GM18868 (cell line): ENCODE results near the gene SH3BP5.
A peak's percentile ranks its signal among the peaks of the same experiment; 100 is the strongest.
"Not testable (repeated sequence)": the region's sequence is repeated elsewhere in the genome, so short reads cannot be mapped to it uniquely, and the experiment has no call there.

Source experiments
- ATAC-seq: cut with Tn5 transposase; IDR thresholded peaks from one replicate; pipeline ENCODE4 v1.9.1; 2021; ENCODE audit warnings: mild to moderate bottlenecking, moderate library complexity; ENCODE audit not compliant: unreplicated experiment

Gene SH3BP5

DNA sequence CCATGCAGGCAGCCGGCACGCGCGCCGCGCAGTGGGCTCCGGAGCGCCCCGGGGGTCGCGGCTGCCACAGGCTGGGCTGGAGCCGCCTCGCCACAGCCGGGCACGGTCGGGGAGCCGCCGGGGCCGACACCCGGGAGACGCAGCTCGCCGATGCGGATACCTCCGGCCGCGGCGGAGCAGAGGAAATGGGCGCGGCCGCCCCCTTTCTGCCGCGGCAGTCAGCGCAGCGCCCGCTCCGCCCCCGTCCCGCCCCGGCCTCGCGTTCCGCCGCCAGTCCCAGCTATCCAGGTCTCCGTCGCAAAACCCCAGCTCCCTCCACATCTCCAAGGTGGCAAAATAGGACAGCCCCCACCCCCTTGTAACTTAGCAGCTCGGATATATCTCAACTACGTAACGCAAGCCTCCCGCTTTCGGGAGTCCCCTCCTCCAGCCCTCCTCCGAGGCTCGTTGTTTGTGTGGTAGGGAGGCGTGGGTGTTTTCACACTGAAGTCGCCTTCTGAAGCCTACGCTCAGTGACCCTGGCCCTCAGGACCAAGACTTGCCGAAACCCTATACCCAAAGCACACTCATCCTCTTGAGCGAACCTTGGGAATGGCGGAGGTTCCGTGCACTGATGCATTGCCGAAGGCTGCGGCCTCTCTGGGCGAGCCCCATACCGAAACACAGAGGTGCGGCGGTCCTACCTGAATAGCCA, at the start of gene SH3BP5:
SH3BP5 (minus strand) TSS at position 182 of the 694 bp plus-strand sequence; CDS start at position 4, 178 bp downstream.
- ATAC-seq, result peak; percentile 72

- no peak for ATAC-seq
Observed at GRCh38 chr3:15380980-15381890, 48.8 kb upstream of the SH3BP5 start.

DNA sequence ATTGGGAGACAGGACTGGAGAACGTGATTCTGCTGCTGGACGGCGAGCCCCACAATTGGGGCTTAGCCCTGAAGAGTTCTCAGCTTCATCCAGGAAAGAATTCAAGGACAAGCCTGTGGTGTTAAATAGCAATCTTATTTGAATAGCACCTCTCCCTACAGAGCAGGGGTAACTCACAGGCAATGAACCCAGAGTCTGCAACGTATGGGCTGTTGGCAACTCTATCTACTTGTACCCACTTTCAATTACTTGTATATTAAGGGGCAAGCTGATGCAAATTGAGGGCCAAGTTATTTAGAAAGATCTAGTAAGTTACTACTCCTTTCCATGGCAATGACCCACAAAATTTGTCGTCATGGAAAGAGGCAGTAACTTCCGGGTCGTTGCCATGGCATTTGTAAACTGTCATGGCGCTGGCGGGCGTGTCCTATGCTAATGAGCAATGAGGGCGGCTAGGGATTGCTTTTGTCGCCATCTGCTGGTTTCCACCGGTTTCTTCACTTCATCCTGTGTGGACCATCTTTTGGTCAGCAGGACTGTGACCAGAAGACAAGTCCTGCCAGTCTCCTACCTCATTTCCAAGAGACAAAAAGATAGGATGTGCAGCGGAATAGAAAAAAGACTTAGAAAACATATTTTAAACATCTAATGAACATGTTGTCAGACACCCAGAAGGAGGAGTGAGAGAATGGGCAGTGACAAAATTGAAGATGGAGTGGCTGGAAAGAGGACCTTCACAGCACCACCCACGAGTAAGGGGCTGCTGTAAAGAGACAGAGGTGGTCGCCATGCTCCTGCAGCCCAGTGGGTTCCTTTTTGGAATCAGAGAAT, 45.8 kb upstream of the SH3BP5 start:
- peak; percentile 95 for ATAC-seq

- ATAC-seq, result no peak
Observed at GRCh38 chr3:15375461-15376000, 43.1 kb upstream of the SH3BP5 start.

- no peak for ATAC-seq
Observed at GRCh38 chr3:15372918-15373317, 40.5 kb upstream of the SH3BP5 start.

DNA sequence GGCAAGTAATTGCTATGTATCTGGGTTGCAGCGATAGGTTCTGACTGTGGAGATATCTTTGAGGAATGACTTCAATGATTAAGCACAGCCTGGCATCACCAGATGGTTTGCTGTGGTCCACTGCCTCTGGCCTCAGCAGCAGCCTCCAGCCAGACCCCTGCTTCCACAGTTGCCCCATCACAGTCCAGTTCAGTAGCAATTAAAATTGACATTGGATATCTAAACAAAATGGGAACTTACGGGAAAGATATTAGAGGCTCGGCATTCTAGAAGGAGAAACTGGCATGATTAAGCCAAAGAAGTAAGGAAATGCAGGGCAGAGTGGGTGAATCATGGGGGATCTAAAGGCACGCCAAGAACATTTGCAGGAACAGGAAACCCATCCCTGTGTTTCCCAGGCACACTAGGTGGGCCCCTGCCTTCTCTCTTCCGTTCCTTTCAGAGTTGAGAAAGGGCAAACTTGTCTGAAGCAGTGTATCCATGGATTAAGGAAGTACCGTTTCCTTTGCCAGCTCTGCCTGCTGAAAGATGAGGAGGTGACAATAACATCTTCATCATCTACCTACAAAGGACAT, 36.3 kb upstream of the SH3BP5 start:
- ATAC-seq, result no peak

GRCh38 chr3:15367059-15367458, 34.7 kb upstream of the SH3BP5 start:
- ATAC-seq, result no peak

- ATAC-seq, result not testable (repeated sequence)
Observed at GRCh38 chr3:15364078-15364477, 31.7 kb upstream of the SH3BP5 start.

DNA sequence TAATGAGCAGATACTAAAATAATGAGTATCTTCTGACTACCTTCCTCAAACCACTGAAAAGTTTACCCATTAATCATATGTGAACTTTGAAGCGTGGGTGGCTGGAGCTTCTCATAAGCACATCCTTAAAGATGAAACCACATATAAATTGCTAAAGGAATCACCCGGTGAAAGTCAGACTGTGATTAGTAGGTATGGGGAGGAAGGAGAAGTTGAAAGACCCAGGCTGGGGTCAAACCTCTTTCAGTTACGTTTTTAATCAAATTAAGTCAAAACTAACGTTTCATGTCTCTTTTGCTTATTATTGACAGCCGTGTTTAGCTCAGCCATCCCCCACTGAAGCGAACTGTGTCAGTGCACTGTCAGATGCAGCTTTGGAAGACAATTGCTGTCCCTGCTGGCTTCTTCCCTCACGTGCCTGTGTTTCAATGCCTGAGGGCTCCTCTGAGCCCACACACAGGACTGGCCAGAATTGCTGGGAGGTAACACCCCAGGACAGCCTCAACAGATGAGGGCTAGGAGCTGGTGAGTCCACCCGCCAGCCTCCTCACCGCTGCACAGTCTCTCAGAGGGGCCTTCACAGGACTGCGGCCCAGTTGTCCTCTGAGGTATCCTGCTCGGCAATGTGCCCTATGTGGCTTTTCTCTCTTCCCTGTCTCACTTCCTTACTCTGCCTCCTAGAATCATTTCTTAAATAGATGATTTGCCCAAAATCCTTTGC, 29.3 kb upstream of the SH3BP5 start:
- ATAC-seq, result peak; percentile 76

GRCh38 chr3:15360788-15361493, 28.6 kb upstream of the SH3BP5 start:
- ATAC-seq, result no peak

DNA sequence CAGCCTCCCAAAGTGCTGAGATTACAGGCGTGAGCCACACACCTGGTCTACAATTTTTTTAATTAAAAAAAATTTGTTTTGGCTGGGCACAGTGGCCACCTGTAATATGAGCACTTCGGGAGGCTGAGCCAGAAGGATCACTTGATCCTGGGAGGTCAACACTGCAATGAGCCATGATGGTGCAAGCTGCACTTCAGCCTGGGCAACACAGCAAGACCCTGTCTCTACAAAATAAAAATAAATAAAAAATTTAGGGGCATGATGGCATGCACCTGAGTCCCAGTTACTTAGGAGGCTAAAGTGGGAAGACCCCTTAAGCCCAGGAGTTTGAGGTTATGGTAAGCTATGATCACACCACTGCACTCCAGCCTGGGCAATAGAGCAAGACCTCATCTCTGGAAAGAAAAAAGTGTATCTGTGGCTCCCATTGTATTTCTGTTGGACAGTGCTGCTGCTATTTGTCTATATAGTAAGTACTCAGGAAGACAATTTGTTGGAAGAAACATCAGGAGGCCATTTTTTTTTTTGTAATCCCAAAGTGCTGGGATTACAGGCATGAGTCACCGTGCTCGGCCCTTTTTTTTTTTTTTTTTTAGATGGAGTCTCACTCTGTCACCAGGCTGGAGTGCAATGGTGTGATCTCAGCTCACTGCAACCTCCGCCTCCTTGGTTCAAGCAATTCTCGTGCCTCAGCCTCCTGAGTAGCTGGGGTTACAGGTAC, 27.5 kb upstream of the SH3BP5 start:
- no peak for ATAC-seq

DNA sequence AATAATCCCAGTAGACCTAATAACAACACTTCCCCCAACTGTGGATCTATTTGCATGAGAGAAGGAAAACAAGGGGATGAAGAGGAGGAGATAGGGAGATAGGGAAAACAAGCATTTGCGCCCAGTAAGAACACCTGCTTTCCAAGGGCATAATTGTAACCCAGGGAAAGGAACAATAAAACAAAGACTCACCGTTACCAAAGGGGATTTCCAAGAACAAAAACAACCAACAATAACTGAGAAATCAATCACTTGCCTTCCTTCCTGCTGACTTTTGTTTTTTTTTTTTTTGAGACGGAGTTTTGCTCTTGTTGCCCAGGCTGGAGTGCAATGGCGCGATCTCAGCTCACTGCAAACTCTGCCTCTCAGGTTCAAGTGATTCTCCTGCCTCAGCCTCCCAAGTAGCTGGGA, 24.3 kb upstream of the SH3BP5 start:
- ATAC-seq, result not testable (repeated sequence)

DNA sequence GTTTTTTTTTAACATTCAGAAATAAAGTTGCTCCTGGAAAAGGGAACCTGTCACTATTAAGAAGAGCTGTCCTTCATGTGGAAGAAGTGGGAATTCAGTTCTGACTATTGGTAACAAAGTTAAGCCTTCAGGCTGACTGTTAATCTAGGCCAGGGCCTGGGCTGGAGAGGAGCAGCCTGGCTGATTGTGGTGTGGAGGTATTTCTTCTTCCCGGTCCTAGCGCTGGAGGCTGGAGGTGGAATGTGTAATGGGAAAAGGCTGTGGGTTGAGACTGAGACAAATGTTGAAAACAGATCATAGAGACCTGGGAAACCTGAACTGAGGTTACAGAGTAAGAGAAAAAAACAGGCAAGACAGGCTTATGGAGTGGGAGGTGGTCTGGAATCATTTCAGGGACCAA, 23.8 kb upstream of the SH3BP5 start:
- no peak for ATAC-seq

DNA sequence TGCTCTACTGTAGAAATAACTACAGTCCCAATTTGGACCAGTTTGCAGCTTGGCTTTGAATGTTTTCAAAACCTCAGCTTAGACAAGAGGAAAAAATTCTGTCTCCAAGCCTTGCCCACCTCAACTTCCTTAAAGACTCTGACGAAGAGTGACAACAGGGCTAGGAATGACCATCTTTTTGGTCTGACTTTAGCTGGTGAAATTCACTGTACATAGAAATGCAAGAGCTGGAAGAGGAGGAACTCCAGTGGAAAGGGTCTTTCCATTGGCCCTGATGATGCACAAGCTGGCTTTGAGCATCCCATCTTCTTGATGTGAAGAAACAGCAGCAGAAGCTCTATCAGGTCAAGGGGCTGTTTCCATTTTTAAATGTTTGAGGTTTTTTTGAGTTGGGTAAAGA, 22.7 kb upstream of the SH3BP5 start:
- ATAC-seq, result no peak

GRCh38 chr3:15354485-15354884, 22.1 kb upstream of the SH3BP5 start:
- no peak for ATAC-seq

DNA sequence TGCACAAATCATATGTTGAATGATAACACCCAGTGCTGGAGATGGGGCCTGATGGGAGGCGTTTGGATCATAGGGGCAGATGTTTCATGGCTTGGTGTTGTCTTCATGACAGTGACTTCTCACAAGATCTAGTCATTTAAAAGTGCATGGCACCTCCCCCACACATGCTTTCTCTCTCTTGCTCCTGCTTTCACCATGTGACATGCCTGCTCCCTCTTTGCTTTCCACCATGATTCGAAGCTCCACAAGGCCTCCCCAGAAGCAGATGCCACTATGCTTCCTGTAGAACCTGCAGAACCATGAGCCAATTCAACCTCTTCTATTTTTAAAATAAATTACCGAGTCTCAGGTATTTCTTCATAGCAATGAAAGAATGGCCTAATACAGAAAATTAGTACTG, 17.8 kb upstream of the SH3BP5 start:
- no peak for ATAC-seq

- ATAC-seq, result not testable (repeated sequence)
Observed at GRCh38 chr3:15349438-15349837, 17.1 kb upstream of the SH3BP5 start.

DNA sequence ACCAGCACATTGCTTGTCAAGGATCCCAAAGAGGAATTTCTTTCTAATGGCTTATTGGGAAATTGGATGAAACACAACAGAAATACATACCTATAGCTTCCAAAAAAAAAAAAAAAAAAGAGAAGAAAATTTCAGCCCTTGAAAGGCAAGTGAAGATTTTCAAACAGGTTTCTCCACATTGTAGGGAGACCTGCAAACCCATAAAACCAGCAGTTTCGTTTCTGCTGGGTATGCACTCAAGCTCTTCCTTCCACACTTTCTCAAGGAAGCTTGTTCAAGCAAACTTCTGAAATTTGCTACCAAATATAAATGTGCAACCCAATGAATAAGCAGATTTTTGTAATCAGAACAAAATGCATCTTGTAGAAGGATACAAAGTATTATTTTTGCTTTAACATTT, 15.9 kb upstream of the SH3BP5 start:
- no peak for ATAC-seq

- no peak for ATAC-seq
Observed at GRCh38 chr3:15347737-15348110, 15.3 kb upstream of the SH3BP5 start.
